HG02763 (cell line): Measurements from ENCODE around the gene RBMY1A1.
"Not testable (repeated sequence)": the region's sequence is repeated elsewhere in the genome, so short reads cannot be mapped to it uniquely, and the experiment has no call there.

Experiments used
- ATAC-seq: cut with Tn5 transposase; IDR thresholded peaks from one replicate; pipeline ENCODE4 v1.9.1; 2021; ENCODE audit warnings: mild to moderate bottlenecking, moderate library complexity; ENCODE audit not compliant: unreplicated experiment

Gene RBMY1A1

DNA sequence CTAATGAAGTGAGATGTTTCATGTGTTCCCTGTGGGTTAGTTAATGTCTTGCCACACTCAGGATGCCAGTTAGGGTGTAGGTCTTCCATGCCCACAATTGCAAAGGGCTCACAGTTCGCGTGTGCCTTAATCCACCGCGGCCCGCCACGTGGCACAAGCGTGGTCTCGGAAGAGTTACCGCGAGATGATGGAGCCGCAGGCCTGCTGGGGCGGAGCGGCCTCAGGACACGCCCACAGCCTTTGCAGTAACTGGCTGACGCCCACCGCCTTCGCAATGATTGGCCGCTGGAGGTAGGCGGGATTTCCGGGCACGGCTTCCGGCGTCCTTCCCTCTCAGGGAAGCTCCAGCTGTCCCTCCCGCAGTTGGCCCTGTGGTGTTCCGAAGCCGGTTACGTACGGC lies at the start of gene RBMY1A1:
Gene RBMY1A1 (plus strand): TSS at position 301 of the 400 bp plus-strand sequence. CDS start 2,013 bp downstream, outside the sequence.
- ATAC-seq = not testable (repeated sequence)

DNA sequence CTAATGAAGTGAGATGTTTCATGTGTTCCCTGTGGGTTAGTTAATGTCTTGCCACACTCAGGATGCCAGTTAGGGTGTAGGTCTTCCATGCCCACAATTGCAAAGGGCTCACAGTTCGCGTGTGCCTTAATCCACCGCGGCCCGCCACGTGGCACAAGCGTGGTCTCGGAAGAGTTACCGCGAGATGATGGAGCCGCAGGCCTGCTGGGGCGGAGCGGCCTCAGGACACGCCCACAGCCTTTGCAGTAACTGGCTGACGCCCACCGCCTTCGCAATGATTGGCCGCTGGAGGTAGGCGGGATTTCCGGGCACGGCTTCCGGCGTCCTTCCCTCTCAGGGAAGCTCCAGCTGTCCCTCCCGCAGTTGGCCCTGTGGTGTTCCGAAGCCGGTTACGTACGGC lies 23.6 kb upstream of the RBMY1A1 start, which contains the start of gene RBMY1B:
Gene RBMY1B (plus strand): TSS at position 301 of the 400 bp plus-strand sequence. CDS start 2,013 bp downstream, outside the sequence.
- not testable (repeated sequence) for ATAC-seq

DNA sequence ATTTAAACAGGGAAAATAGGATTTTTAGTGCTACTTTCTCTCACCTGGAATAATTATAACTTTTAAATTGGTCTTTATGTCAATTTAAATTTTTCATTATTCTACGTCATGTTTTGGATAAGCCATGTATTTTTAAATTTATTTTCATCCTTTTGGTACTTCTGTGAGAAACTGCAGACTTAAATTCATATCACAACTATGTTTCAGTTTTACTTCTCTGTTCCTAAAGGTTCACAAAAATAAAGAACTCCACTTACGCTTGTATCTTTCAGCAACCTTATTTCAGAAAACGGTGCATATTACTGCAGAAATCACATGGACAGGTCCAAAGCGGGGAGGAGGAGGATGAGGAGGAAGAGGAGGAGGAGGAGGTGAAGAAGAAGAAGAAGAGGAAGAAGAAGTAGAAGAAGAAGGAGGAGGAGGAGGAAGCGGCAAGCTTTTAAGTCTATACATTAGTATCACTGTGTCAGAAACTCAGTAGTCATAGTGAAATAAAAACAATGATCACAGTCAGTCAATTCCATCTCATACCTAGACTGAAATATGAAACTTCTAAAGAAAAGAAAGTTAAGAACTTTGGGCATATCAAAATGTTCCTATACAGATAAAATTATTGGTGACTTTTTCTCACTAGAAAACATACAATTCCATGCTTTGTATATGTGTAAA lies 24.8 kb downstream of the RBMY1A1 start:
- ATAC-seq = not testable (repeated sequence)

DNA sequence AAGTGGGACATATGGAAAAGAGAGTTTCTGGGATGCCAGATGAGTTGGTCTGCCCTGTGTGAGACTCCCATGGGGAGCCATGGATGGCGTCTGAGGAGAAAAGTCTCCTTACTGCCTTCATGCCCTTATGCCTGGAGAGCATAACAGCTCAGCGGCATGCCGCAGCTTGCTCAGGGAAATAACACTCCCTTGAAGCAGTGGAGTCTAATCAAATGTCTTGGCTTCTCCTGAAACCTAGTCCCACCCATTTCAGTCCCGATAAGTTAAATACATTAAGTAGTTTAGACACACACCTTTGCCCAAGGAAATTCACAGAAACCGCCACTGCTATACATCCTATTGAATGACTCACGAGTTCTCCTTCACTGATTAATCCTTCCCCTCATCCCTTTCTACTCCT lies 50.8 kb downstream of the RBMY1A1 start:
- ATAC-seq = no peak

DNA sequence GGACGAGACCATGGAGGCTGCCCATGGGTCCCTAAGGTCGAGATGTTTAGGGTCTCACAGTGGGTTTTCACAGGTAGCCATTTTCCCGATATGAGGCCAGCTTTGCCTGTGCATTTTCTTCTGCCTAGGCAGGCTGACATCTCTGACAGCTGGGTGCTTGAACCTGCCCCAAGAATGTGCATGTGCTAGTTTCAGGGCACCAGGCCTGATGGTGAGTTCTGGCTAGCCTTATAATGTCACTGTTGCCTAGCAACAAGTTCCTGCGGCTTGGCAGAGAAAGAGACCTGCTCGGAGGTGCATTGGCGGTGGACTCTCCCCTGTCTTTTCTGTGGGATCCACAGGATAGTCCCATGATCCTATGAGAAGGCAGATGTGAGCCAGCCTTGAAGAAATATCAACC lies 51.8 kb downstream of the RBMY1A1 start:
- ATAC-seq = not testable (repeated sequence)

DNA sequence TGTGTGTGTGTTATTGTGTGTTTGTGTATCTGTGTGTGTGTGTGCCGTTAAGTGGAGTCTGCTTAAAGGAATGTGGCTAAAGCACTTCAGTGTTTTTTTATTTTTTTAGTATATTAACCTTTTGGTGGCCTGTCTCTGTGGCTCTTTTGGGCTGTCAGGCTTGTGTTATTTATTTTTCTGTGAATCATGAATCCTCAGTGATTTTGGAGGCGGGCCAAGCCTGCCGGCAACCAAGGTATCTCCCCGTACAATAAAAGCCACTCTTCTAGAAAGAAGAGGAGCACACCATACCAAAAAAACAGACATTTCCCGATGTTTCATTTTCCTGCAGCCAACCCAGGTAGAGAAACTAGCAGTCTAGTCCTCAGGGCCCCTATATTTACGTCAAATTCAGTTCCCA lies 57.4 kb downstream of the RBMY1A1 start:
- no peak for ATAC-seq

DNA sequence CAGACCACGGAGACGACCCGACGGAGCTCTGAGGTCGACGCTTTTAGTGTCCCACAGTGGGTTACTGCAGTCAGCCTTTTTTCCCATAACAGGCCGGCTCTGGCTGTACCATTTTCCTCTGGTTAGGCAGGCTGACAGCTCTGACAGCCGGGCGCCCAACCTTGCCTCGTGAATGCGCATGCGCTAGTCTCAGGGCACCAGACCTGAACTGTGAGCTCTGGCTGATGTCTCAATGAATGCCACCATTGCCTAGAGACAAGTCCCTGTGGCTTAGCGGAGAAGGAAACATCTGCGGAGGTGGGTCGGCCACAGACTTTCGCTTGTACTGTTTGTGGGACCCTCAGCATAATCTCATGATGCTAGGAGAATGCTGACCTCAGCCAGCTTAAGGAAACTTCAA lies 61.6 kb downstream of the RBMY1A1 start:
- not testable (repeated sequence) for ATAC-seq
